ENCODE measurements around the gene MRPS2. TPM values are rescaled to one million over a fixed set of nuclear protein-coding genes. Genes with fewer than 3 reads are reported as not detected.
A peak's percentile ranks its signal among the peaks of the same experiment; 100 is the strongest.

Gene MRPS2
- total RNA-seq, 2 experiments from 2014 or later: 42.2 to 42.7 TPM

DNA sequence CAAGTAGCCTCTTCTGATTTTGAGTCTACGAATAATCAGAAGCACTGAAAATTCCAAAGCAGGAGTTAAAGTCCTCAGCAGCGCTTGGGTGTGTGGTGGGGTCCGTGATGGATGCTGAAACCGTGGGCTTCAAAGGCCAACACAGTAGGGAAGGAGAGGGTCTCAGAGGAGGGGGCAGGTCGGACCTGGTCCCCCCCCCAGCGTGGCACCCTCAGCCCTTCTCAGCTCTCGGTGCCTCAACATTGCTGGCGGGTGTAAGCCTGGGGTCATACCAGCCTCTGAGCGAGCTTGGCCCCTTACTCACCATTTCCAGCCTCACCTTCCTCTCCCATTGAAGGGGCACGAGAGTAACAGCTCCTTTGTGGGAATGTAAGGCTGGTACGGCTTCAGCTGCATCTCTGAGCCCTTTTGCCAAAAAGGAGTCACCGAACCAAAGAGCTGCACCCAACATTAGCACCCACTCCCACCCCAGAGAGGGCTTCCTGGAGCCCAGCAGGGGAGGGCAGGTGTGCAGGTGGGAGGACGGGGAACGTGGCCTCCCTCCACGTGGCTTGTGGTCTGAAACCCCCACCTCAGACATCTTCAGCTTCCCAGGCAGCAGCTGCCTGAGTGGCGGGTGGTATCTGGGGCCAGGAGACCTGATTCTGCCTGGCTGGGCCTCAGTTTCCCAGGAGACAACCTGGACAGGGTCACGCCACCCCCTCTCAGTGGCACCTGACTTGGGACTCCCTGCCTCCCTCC, 14.0 kb downstream of the MRPS2 start:
- ChIA-PET CTCF (no interaction called here), POLR2A (no interaction called here)

DNA sequence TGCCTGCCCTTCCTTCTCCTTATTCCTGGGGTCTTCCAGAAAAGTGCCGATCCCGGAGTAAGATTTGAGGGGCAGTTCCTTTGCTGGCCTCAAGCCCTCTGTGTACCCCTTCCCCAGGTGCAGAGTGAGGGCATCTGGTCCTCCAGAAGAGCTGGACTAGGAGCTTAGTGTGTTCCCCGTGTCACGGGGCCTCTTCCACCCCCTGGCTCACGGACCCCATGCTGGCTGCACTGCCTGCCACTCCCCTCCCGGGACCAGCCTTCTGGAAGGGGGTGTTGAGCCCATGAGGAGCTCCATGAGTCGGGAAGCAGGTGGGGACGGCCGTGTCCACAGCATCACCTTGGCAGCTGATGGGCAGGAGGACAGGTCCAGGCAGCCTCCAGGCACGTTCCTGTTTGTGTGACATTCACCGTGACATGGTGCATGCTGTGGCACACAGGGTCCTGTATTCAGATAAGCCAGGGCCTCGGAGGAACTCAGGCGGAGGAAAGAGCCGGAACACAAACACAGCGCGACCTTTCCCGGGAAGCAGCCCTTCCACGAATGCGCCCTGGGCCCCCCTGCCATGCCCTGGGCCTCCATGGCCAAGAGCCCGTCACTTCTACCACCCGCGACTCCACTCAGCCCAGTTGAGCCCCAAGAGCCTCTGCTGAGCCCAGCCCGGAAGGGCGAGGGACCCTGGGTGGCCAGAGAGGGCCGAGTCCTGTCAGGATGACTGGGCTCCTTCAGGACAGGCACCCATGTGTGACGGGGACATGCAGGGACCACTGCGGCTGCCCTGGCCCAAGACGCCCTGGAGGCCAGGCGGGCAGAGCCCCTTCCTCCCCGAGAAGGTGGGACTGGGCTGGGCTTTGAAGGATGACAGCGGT, 14.8 kb downstream of the MRPS2 start:
- DNase-seq: no peak
- ChIA-PET CTCF (no interaction called here), POLR2A (no interaction called here)
- no peak overlapping the region for H3K4me3 Mint-ChIP-seq
- H3K9me3 Mint-ChIP-seq: no peaks in the 10 kb centered on the region
- intact Hi-C loops (cut with micrococcal nuclease): no loop called here
- no peaks in the 10 kb centered on the region for H3K36me3 Mint-ChIP-seq
- H3K27me3 Mint-ChIP-seq: peaks cover 1% of the 10 kb centered on the region
- peaks cover 5% of the 10 kb centered on the region for H3K4me1 Mint-ChIP-seq (ENCODE audit: low read depth)
- no peak overlapping the region for H3K27ac Mint-ChIP-seq

More for the DNA sequence above, 14.0 kb downstream of the MRPS2 start:
- no peak for DNase-seq
- H3K9me3 Mint-ChIP-seq: peaks cover 1% of the 10 kb centered on the region
- H3K36me3 Mint-ChIP-seq: no peaks in the 10 kb centered on the region
- peaks cover 5% of the 10 kb centered on the region for H3K4me1 Mint-ChIP-seq (ENCODE audit: low read depth)
- intact Hi-C loops (cut with micrococcal nuclease): no loop called here
- no peak overlapping the region for H3K4me3 Mint-ChIP-seq
- peaks cover 1% of the 10 kb centered on the region for H3K27me3 Mint-ChIP-seq
- H3K27ac Mint-ChIP-seq: no peak overlapping the region

DNA sequence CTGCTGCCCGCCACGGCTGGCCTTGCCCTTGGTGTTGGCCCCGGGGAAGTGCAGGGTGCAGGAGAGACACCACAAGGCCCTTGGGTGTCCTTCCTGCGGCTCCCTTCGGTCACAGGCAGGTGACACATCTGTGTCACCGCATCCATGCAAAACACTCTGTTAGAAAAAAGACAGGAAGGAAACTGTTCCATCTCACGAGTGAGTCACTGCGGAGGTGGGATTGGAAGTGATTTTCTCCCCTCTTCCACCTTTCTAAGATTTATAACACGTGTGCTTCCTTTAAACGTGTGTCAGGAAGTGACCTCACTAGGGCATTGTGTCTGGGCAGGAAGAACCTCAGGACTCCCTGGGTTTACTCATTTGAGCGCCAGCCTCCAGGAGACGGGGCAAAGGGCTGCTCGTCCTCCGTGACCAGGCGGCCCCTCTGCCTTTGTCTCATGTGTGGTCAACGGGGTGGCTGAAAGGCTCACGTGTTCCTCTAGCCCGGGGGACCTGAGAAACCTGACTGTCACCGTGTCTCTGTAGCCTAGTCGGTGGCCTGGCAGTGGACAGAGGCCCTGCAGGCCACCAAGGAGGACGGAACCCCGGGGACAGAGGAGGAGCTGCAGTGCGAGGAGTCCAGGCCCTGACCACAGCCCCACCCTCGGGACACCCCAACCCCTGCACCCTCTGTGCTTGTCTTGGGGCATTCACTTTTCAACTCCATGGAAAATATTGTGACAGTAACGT, 15.8 kb downstream of the MRPS2 start:
- H3K9me3 Mint-ChIP-seq: no peaks in the 10 kb centered on the region
- intact Hi-C loops (cut with micrococcal nuclease): no loop called here
- peaks cover 5% of the 10 kb centered on the region for H3K4me1 Mint-ChIP-seq (ENCODE audit: low read depth)
- DNase-seq: peak; percentile 42
- ChIA-PET CTCF (no interaction called here), POLR2A (no interaction called here)
- no peak overlapping the region for H3K27ac Mint-ChIP-seq
- peaks cover 1% of the 10 kb centered on the region for H3K27me3 Mint-ChIP-seq
- H3K36me3 Mint-ChIP-seq: no peaks in the 10 kb centered on the region
- no peak overlapping the region for H3K4me3 Mint-ChIP-seq

DNA sequence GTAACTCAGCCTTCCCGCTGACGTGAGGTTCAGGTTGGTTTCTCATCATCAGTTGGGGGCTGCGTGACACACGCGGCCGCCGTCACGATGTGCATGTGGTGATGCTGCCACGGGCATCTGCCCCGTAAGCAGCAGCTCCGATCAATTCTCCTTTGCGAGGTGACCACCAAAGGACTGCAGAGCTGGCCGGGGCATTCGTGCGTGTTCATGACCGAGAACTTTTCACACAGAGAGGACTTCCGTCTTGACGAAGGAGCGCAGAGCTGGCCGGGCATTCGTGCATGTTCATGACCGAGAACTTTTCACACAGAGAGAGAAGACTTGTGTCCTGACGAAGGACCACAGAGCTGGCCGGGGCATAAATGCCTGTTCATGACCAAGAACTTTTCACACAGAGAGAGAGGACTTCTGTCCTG, 16.9 kb downstream of the MRPS2 start:
- no peak overlapping the region for H3K4me3 Mint-ChIP-seq
- peaks cover 1% of the 10 kb centered on the region for H3K27me3 Mint-ChIP-seq
- H3K4me1 Mint-ChIP-seq (ENCODE audit: low read depth): no peaks in the 10 kb centered on the region
- DNase-seq: no peak
- H3K27ac Mint-ChIP-seq: no peak overlapping the region
- ChIA-PET POLR2A (no interaction called here), CTCF (interaction anchor here (1.2 kb wide), 1 partner anchor 13 kb away, joined by 4 read pairs; no protein-coding TSS in a partner anchor)
- intact Hi-C loops (cut with micrococcal nuclease): no loop called here
- H3K36me3 Mint-ChIP-seq: no peaks in the 10 kb centered on the region
- H3K9me3 Mint-ChIP-seq: no peaks in the 10 kb centered on the region

DNA sequence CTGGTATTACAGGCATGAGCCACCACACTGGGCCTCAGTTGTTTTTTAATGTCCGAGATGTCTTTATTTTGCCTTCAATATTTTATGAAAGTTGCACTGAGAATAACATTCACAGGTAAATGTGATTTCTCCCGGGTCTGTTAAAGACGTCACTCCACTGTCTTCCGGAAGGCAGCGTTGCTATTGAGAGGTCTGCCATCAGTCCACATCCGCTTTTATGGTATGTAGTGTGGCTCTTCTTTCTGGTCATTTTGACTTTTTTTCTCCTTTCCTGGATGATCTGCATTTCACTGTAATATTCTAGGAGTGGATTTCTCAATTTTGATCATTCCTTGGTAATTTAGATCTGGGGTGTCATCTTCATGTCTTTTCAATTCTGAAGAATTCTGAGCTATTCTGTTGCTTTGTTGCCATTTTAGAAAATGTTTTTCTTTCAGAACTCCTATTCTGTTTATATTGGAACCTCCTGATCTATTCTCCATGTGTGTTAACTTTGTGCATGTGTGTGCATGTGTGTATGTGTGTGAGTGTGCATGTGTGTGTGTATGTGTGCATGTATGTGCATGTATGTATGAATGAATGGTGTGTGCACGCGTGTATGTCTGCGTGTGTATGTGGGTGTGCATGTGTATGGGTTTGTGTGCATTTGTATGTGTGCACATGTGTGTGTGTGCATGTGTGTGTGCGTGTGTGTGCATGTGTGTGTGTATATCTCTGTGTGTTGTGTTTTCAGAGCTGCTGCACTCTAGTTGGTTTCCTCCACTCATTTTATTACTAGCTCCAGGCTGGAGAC, 18.9 kb downstream of the MRPS2 start:
- CTCF ChIA-PET: no interaction called here
- Mint-ChIP-seq H3K36me3 (no peaks in the 10 kb centered on the region), H3K4me3 (no peak overlapping the region), H3K27ac (no peak overlapping the region), H3K27me3 (peaks cover 1% of the 10 kb centered on the region), H3K9me3 (no peaks in the 10 kb centered on the region), H3K4me1 (ENCODE audit: low read depth) (no peaks in the 10 kb centered on the region)
- DNase-seq: no peak
- POLR2A ChIA-PET: no interaction called here
- intact Hi-C loops (cut with micrococcal nuclease): no loop called here

DNA sequence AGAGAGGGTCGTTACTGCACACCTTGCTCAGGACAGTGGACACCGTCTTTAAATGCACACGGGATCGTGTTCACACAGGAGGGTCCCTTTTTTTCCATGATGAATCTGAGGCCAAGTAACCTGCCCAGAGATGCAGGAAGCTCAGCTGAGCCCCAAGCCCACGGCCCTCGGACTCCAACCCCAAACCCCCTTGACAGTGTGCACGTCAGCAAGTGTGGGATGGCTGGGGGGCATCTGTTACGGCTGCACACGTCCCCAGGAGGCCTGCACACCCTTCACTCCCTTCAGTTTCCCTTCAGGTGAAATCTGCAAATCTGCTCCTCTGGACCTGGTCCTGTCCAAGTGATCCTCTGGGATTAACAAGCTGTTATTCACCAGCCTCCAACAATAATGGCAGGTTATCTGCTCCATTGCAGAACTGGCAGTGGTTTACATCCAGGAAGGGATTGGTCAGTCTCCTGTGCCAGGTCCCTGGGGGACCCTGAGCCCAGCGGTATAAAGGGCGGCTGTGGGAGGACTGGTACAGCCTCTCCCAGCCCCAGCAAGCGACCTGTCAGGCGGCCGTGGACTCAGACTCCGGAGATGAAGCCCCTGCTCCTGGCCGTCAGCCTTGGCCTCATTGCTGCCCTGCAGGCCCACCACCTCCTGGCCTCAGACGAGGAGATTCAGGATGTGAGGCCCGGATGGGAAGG, 20.6 kb downstream of the MRPS2 start, which contains the start of gene LCN1:
Gene LCN1, plus strand, starts transcription at position 525 of the 692 bp plus-strand sequence. Its CDS starts 58 bp downstream, at position 583.
- CTCF ChIA-PET: no interaction called here
- H3K27ac Mint-ChIP-seq: no peak within 1 kb of the TSS

DNA sequence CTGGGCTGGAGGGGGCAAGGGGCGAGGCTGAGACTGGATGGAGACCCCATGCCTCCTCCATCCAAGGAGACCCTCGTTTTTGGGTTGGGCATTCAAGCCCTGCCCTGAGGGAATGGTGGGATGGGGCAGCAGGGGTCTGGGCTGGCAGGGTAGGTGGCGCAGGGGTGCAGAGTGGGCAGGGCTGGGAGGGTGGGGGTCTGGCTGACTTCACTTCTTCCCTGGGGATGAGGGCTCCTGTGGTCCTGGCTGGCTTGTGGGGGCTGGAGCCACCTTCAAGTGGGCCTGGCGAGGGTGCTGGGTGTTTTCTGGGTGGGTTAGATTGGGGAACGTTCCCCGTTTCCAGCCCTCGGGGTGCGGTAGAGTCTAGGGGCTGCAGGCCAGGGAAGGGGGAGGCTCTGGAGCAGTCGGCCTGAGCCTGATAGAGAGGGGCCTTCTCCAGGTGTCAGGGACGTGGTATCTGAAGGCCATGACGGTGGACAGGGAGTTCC, 21.2 kb downstream of the MRPS2 start:
- no peak for DNase-seq
- H3K4me1 Mint-ChIP-seq (ENCODE audit: low read depth): no peaks in the 10 kb centered on the region
- H3K27ac Mint-ChIP-seq: no peak overlapping the region
- intact Hi-C loops (cut with micrococcal nuclease): no loop called here
- H3K36me3 Mint-ChIP-seq: no peaks in the 10 kb centered on the region
- H3K9me3 Mint-ChIP-seq: no peaks in the 10 kb centered on the region
- no peak overlapping the region for H3K4me3 Mint-ChIP-seq
- H3K27me3 Mint-ChIP-seq: peaks cover 1% of the 10 kb centered on the region
- POLR2A ChIA-PET: no interaction called here
- CTCF ChIA-PET: no interaction called here

More for the DNA sequence above, 20.6 kb downstream of the MRPS2 start, which contains the start of gene LCN1:
- no peak for DNase-seq
- H3K27me3 Mint-ChIP-seq: peaks cover 1% of the 10 kb centered on the region
- intact Hi-C loops (cut with micrococcal nuclease): no loop called here
- no peak within 1 kb of the TSS for H3K4me3 Mint-ChIP-seq
- no peaks in the 10 kb centered on the region for H3K36me3 Mint-ChIP-seq
- no peaks in the 10 kb centered on the region for H3K4me1 Mint-ChIP-seq (ENCODE audit: low read depth)
- H3K9me3 Mint-ChIP-seq: no peaks in the 10 kb centered on the region
- POLR2A ChIA-PET: no interaction called here

DNA sequence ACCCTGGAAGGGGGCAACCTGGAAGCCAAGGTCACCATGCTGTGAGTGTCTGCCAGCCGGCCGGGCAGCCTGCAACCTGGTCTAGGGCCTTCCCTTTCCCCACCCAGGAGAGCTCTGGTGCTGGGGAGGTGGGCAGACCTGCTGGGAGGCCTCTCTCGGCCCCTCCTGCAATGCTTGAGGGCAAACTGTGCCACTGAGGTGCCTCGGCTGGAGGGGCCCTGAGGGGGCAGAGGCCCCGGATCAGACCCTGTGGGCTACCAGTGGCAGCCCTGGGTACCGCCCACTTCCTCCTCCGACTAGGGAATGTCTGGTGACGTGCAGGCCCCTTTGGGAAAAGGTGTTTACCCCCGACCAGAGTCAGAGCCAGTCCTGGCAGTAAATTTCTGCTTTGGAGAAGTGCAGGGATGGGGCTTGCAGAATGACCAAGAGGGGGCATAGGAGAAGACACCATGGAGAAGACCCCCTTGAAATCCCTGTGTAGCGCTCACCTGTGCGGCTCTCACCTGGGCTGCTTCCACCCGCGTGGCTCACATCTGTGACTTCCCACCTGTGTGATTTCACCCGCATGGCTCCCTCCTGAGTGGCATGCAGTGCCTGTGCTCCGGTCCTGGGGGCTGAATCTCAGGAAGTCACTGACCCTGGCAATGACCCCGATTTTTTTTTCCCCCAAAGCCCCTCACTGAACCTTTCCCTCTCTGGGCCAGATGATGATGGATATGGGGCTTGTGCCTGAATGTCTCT, 21.8 kb downstream of the MRPS2 start:
- ChIA-PET POLR2A (no interaction called here), CTCF (no interaction called here)
- H3K36me3 Mint-ChIP-seq: no peaks in the 10 kb centered on the region
- DNase-seq: no peak
- no peaks in the 10 kb centered on the region for H3K4me1 Mint-ChIP-seq (ENCODE audit: low read depth)
- H3K4me3 Mint-ChIP-seq: no peak overlapping the region
- no peaks in the 10 kb centered on the region for H3K9me3 Mint-ChIP-seq
- H3K27me3 Mint-ChIP-seq: peaks cover 1% of the 10 kb centered on the region
- no peak overlapping the region for H3K27ac Mint-ChIP-seq
- intact Hi-C loops (cut with micrococcal nuclease): no loop called here

DNA sequence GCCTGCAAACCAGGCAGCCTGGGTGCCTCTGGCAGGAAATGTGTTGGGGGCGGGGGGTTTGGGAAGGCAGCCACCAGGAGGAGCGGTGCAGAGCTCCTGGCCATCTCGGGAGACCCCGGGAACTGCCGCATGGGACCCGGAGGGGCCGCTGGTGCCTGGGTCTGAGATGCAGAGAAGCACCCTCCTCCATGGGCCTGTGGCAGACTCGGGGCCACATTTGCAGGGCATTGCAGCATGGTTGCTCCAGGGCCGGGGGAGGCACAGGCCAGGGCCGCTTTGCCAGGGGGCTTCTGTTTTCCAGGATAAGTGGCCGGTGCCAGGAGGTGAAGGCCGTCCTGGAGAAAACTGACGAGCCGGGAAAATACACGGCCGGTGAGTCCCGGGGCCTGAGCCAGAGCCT, 22.4 kb downstream of the MRPS2 start:
- Mint-ChIP-seq H3K4me1 (ENCODE audit: low read depth) (no peaks in the 10 kb centered on the region), H3K9me3 (no peaks in the 10 kb centered on the region), H3K27ac (no peak overlapping the region), H3K4me3 (no peak overlapping the region), H3K36me3 (no peaks in the 10 kb centered on the region), H3K27me3 (no peaks in the 10 kb centered on the region)
- ChIA-PET POLR2A (no interaction called here), CTCF (no interaction called here)
- intact Hi-C loops (cut with micrococcal nuclease): no loop called here
- DNase-seq: no peak

DNA sequence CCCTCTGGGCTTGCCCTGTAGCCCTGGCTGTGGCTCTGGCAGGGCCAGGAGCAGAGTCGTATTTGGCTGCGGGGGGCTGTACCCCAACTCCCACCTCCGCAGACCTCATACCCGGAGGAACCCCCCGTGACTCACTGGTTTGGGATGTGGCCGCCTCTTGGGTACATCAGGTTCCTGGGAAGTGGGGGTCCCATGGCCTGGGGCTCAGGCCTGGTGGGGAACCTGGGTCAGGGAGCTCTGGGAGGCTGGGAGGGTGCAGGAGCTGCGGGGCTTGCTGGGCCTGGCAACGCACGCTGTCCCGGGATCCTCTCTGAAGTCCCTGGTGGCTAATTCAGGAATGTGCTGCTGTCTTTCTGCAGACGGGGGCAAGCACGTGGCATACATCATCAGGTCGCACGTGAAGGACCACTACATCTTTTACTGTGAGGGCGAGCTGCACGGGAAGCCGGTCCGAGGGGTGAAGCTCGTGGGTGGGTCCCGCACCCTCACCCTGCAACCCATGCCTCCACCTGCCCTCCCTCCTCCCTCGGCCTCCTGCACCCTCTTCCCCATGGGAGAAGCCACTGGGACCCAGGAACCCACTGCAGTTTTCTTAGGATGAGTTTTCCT, 23.1 kb downstream of the MRPS2 start:
- intact Hi-C loops (cut with micrococcal nuclease): no loop called here
- POLR2A ChIA-PET: no interaction called here
- no peaks in the 10 kb centered on the region for H3K9me3 Mint-ChIP-seq
- no peak overlapping the region for H3K27ac Mint-ChIP-seq
- H3K4me1 Mint-ChIP-seq (ENCODE audit: low read depth): no peaks in the 10 kb centered on the region
- no peak overlapping the region for H3K4me3 Mint-ChIP-seq
- H3K27me3 Mint-ChIP-seq: no peaks in the 10 kb centered on the region
- CTCF ChIA-PET: no interaction called here
- no peaks in the 10 kb centered on the region for H3K36me3 Mint-ChIP-seq
- peak; percentile 5 for DNase-seq

Measured in activated CD4-positive, alpha-beta memory T cell treated with anti-CD3 and anti-CD28 coated beads for 36 hours (primary cell).